ENCODE results near the gene PNPLA1.

PNPLA1 gene

DNA sequence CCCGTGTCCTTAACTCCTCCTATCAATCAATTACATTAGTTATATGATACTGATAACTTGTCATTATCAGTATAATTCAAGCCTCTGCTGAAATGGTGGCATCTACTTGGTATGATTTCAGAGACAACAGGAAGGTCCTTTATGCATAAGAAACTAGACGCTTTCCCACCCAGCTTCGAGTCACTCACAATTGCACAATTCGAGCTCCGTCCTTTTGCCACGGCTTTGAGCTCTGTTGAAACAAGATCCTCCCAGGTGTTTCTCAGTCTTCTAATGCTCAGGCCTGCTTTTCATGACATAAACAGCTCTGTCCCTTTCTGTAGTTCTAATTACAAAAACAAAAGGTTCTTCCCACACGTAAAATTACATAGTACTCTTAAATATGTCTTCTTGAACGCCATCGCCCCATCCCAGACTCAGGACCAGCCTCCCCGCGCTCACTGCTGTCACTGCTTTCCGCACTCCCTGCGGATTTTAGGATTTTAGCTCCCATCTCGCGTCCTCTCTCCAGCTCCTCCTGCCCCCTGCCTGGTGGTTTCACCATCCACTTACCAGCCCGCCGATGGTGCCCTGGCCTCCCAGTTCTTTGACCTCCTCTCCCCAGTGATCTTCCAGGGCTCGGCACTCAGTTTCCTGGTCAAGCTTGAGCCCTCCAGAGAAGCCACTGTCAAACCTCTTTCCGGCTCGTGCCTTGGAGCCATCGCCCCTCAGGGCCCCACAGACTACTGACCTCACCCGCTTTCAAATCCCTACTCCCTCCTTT, 23.2 kb upstream of the PNPLA1 start:
- DNase-seq (ENCODE audit: low read depth): no peak

- no peak for DNase-seq (ENCODE audit: low read depth)
These were observed 22.2 kb upstream of the PNPLA1 start for GRCh38 chr6:36247693-36248092.

DNA sequence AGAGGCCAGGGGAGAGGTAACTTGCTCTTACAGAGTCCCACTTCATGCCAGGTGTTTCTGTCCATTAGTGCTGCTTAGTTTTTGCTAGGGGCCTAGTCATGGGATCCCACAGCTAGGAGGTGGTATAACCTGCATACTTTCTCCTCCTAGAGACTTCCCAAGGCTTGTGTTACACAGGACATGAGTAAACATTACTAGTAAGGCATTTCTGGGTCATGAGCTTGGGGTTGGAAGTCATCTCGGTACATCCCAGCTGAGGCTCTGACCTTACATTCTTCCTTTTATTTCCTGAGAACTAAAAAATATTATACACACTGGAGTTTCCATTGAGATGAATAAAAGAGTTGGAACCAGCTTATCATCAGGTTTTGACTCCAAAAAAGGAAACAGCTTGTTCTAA, 20.9 kb upstream of the PNPLA1 start:
- no peak for DNase-seq (ENCODE audit: low read depth)

GRCh38 chr6:36249536-36249935, 20.3 kb upstream of the PNPLA1 start:
- DNase-seq (ENCODE audit: low read depth): no peak

DNA sequence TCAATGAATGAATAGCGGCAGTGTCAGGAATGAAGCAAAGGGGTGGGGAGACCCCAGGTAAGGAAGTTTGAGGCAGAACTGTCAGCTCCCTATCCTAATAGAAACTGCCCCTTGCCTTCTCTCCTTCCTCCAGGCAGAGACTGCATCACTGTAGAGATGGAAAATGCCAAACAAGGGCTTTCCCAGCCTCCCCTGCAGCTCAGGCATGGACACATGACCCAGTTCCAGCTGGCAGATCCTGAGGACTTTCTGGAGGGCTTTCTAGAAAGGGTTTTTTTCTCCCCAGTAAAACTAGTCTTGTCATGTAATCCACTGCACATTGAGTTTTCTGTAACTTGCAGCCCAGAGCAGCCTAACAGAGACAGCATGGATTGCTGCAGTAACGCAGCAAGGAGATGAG, 17.9 kb upstream of the PNPLA1 start:
- DNase-seq (ENCODE audit: low read depth): no peak

GRCh38 chr6:36263390-36264000, 6.4 kb upstream of the PNPLA1 start:
- no peak for DNase-seq (ENCODE audit: low read depth)

GRCh38 chr6:36265744-36266143, 4.1 kb upstream of the PNPLA1 start:
- no peak for DNase-seq (ENCODE audit: low read depth)

DNA sequence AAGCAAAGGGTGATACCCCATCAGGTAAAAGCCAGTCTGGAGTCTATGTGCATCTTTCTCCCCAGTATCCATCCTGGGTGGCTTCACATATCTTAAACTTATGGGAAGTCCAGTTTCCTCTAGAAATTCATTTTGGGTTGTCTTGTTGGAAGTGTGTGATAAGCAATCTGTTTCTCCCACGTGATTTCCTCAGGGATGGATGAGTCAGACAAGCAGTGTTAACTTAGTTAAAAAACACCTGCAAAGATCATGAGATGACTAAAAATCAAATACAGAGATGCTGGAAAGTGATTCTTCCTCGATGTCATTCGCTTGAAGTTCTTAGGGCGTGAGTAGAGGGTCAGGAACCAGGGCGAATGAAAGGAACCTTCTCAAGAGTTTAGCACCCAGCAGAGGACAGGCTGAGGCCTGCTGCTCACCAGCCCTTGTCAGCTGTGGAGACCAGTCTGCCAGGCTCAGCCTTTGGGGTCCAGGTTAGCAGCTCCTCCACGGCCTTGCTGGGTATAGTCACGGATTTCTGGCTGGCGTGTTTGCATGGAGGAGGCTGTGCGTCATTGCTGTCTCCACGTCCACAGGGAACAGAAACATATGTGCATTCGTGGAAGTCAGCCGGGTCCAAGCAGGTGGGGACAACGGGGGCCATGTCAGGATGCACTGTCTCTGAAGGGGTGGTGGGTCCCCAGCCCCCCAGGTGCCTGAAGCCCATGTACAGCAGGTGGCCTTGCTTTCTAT, 2.8 kb upstream of the PNPLA1 start:
- no peak for DNase-seq (ENCODE audit: low read depth)

DNA sequence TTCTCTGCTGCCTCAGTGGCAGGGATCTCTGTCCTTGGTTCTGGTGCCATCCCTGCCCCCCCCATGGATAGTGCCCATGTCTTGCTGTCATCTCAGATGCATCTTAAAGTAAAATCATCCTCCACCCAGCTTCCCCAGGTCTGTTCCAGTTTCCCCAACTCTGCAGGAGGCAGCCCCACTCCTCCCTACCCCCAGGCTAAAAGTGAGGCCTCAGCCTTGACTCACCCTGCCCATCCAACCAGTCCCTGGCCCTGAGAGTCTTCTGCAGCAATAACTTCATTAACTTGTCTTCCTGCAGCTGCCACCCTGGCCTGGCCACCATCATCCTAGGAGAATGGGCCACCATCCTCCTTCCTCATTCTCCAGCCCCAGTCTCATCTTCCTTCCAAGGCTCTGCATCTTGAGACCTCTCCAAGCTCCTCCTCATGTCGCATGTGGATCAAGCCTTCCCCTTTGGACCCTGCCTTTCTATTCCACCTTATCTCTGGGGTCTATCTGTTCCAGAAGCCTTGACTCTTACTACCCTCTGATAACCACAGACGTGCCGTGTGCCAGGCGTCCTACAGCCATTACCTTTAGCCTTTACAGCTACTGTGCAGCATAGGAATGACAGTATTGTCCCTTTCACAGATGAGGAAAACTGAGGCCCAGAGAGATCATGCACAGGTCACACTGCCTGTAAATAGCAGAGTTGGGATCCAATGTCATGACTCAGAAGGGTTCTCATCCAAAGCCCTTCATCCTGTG, 2.0 kb upstream of the PNPLA1 start:
- DNase-seq (ENCODE audit: low read depth): no peak

DNA sequence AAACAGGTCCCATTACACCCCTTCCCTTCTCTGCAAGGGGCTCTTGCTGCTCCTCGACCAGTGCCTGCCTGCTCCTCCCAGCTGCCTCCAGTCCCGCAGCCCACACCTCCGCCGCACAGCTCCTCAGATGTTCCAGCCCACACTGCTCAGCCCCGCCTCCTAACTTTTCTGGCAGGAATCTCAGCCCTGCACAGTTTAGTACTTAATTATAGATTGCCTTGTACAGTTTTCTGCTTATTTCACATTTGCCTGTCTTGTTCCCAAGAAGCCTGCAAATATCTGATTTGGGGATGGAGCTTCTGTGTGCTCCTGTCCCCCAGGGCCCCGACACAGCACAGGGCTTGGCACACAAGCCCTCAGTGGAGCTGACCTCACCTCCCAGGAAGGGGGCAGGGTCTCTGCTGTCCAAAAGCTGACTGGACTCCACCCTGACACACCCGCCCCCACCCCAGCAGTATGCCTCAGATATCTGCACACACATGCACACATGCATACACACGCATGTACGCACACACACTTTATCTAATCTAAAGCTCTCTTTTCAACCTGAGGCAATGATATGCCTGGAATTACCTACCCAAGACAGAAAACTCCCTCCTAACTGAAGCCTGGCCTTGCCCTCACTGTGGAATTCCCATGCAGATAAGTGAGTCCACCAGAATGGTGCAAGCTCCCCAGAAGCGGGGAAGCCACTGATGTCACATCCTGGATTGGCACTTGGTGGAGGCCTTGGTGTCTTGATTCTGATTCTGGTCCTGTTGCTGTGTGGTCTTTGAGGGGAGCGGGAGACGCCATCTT, 1.2 kb upstream of the PNPLA1 start:
- no peak for DNase-seq (ENCODE audit: low read depth)

GRCh38 chr6:36272234-36272633, 2.4 kb downstream of the PNPLA1 start:
- DNase-seq (ENCODE audit: low read depth): no peak

DNA sequence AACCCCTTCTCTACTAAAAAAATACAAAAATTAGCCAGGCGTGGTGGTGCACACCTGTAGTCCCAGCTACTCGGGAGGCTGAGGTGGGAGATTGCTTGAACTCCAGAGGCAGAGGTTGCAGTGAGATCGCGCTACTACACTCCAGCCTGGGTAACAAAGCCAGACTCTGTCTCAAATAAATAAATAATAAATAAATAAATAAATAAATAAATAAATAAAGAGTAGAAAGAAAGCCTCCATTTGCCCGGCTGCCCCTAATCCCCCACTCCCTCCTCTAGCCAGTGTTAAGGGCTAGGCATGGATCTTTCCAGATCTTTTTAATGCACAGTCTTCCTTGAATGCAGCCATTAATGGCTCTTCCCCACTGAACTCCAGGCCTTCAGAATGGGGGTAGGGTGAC, 3.2 kb downstream of the PNPLA1 start:
- DNase-seq (ENCODE audit: low read depth): no peak

GRCh38 chr6:36273802-36274514, 4.1 kb downstream of the PNPLA1 start:
- DNase-seq (ENCODE audit: low read depth): no peak

GRCh38 chr6:36276581-36277536, 7.0 kb downstream of the PNPLA1 start:
- DNase-seq (ENCODE audit: low read depth): no peak

DNA sequence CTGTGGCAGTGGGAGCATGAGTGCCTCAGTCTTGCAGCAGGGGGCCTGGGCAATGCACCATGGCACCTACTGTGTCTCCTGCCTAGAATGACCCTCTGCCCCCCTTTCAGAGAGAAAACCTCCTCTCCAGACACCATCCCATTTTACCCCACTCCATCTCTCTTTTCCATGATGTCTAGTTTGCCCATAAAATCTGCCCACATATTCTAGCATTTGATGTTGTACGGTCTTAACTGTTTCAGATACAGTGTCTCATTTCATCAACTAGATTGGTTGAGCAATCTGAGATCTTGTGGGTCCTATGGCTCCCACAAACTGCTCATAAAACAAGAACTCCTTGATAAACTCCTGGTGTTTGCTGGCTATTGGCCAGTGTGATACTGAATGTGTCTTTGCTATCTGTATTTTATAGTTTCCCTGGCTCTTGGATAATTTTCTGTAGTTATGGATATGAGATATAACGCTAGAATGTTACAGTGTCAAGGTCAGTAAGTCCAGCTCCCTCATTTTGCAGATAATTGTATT, 8.1 kb downstream of the PNPLA1 start:
- no peak for DNase-seq (ENCODE audit: low read depth)

GRCh38 chr6:36280467-36280866, 10.6 kb downstream of the PNPLA1 start:
- no peak for DNase-seq (ENCODE audit: low read depth)

DNA sequence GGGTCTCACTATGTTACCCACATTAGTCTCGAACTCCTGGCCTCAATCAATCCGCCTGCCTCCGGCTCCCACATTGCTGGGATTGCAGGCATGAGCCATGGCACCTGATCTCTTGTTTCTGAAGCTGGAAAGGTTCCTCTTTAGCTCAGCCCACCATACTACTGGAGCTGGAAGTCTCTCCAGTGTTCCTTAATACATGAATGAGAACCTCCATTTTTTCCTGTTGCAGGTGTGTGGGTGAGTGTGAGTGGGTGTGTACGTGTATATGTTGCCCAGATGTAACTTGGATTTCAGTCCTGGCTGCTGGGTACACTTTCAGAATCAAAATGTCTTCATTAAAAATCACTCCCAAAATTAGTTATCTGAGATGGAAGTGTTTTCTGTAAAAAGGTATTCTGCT, 11.1 kb downstream of the PNPLA1 start:
- DNase-seq (ENCODE audit: low read depth): no peak

DNA sequence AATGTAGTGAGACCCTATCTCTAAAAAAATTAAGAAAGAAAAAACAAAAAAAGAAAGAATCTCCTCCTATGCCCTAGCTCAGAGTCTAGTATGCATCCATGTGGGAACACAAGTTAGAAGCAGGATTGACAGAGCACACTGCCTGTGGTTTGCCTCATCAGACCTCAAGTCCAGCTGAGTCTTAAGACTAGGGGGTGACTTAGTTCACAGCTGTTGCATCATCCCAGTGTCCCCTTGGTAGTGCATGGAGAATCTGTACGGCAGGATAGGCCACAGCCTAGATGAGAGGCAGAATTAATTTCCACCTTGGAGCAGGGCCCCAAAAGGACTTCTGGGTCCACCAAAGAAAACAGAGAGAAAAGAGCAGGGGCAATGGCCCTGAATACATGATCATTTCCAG, 13.7 kb downstream of the PNPLA1 start:
- no peak for DNase-seq (ENCODE audit: low read depth)

DNA sequence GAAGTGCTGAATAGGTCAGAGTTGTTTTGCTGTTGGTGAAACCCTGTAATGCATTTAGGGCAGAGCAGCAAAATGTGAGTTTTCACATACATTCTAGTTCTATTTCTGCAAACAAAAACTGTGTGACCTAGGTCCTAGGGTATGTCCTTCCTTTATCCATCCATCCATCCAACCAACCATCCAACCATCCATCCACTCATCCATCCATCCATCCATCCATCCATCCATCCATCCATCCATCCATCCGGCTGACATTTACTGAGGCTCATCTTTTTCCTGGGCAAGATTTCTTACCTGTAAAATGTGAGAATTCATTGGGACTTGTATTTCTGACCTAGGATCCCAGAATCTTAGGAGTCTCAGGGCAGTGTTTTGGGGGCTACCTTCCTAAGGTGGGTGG, 14.5 kb downstream of the PNPLA1 start:
- no peak for DNase-seq (ENCODE audit: low read depth)

Measured in stimulated activated CD8-positive, alpha-beta memory T cell treated with anti-CD3 and anti-CD28 coated beads, Interleukin-7, amount 100 ng/mL, for 24 hours (primary cell).